ENCODE data around the gene PAOX. TPM values are rescaled to one million over a fixed set of nuclear protein-coding genes. Genes with fewer than 3 reads are reported as not detected.

Gene PAOX
- total and polyA plus RNA-seq, 12 donors, result 1.5 to 4.4 (median 3.0) TPM

DNA sequence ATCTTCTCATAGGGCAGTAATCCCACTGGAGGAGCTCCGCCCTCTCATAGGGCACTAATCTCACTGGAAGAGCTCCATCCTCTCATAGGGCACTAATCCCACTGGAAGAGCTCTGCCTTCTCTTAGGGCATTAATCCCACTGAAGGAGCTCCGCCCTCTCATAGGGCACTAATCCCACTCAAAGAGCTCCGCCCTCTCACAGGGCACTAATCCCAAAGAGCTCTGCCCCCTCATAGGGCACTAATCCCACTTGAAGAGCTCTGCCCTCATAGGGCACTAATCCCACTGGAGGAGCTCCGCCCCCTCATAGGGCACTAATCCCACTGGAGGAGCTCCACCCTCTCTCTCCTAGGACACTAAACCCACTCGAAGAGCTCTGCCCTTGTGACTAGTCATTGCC, 17.8 kb upstream of the PAOX start:
- Histone ChIP-seq H3K27me3 (no peaks in the 10 kb centered on the region), H3K4me1 (peaks cover 4 to 29% (median 15%) of the 10 kb centered on the region in 9 donors), H3K27ac (no peak overlapping the region), H3K4me3 (no peak overlapping the region), H3K9me3 (peaks cover 0 to 6% (median 0%) of the 10 kb centered on the region in 11 donors), H3K36me3 (peaks cover 0 to 49% (median 21%) of the 10 kb centered on the region in 9 donors)
- 92 to 97% methylated on average over 5 of the region's 5 CpGs for WGBS, 2 donors
- DNase-seq (no peak), ATAC-seq (no peak)
- intact Hi-C loops (cut with DNase I), result no loop called here
- TF ChIP-seq, protein P1, sequence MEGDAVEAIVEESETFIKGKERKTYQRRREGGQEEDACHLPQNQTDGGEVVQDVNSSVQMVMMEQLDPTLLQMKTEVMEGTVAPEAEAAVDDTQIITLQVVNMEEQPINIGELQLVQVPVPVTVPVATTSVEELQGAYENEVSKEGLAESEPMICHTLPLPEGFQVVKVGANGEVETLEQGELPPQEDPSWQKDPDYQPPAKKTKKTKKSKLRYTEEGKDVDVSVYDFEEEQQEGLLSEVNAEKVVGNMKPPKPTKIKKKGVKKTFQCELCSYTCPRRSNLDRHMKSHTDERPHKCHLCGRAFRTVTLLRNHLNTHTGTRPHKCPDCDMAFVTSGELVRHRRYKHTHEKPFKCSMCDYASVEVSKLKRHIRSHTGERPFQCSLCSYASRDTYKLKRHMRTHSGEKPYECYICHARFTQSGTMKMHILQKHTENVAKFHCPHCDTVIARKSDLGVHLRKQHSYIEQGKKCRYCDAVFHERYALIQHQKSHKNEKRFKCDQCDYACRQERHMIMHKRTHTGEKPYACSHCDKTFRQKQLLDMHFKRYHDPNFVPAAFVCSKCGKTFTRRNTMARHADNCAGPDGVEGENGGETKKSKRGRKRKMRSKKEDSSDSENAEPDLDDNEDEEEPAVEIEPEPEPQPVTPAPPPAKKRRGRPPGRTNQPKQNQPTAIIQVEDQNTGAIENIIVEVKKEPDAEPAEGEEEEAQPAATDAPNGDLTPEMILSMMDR (IDR thresholded peaks at IDR 0.05), result no peak

DNA sequence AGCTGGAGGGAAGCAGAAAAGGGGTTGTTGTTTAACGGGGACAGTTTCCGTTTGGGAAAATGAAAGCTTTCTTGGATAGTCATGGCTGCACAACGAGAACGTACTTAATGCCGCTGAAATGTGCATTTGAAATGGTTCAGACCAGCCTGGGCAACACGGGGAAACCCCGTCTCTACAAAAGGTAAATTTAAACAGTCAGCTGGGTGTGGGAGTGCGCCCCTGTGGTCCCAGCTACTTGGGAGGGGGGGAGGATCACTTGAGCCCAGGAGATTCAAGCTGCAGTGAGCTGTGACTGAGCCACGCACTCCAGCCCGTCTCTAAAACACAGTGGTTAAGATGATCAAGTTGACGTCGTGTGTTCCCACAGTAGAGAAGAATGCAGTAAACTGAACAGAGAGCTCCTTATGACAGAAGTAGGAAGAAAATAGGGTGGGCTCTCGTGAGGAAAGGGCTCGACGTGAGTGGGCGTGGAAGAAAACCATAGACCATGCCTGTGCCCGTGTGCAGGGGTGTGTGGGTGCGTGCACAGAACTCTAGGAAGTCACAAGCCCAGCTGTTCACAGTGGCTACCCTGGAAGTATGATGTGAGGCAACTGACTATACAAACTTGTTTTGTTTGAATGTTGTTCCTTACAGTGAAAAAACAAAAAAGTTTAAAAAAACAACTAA, 17.2 kb upstream of the PAOX start:
- peaks cover 0 to 56% (median 26%) of the 10 kb centered on the region in 9 donors for H3K36me3 ChIP-seq

DNA sequence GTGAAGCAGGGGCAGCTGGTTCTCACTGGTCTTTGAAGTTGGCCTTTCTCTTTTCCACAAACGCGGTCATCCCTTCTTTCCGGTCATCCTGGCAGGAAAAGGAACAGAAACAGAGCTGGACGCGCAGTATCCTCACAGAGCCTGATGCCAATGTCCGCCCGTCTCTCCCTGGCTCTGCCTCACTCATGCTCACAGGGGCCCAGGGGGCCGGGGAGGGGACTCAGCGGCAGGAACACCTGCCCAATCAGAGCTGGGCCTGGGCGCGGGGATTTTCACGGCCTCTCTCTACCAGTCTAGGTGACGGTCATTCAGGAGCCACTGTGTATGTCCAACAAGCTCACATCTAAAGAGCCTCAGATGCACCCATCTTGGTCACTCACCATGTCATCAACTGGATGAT, 16.2 kb upstream of the PAOX start:
- H3K4me3 ChIP-seq, result no peak overlapping the region
- H3K36me3 ChIP-seq, result peaks cover 0 to 63% (median 30%) of the 10 kb centered on the region in 9 donors
- H3K27me3 ChIP-seq, result no peaks in the 10 kb centered on the region
- peaks cover 0 to 14% (median 0%) of the 10 kb centered on the region in 9 donors for H3K4me1 ChIP-seq
- 87 to 95% methylated on average over 13 of the region's 13 CpGs for WGBS, 2 donors
- H3K9me3 ChIP-seq, result peaks cover 0 to 6% (median 0%) of the 10 kb centered on the region in 11 donors
- intact Hi-C loops (cut with DNase I), result no loop called here
- no peak for DNase-seq
- TF ChIP-seq, protein P1 (IDR thresholded peaks at IDR 0.05), result no peak
- no peak for ATAC-seq
- no peak overlapping the region for H3K27ac ChIP-seq

More for the DNA sequence above, 17.2 kb upstream of the PAOX start:
- no peaks in the 10 kb centered on the region for H3K27me3 ChIP-seq
- no peak overlapping the region for H3K27ac ChIP-seq
- H3K4me3 ChIP-seq, result no peak overlapping the region
- WGBS, 2 donors, result 83% methylated on average over 18 of the region's 18 CpGs
- ATAC-seq, result no peak
- no peak for DNase-seq
- peaks cover 0 to 6% (median 0%) of the 10 kb centered on the region in 11 donors for H3K9me3 ChIP-seq
- TF ChIP-seq, protein P1 (IDR thresholded peaks at IDR 0.05), result no peak
- H3K4me1 ChIP-seq, result peaks cover 0 to 22% (median 8%) of the 10 kb centered on the region in 9 donors
- intact Hi-C loops (cut with DNase I), result no loop called here

DNA sequence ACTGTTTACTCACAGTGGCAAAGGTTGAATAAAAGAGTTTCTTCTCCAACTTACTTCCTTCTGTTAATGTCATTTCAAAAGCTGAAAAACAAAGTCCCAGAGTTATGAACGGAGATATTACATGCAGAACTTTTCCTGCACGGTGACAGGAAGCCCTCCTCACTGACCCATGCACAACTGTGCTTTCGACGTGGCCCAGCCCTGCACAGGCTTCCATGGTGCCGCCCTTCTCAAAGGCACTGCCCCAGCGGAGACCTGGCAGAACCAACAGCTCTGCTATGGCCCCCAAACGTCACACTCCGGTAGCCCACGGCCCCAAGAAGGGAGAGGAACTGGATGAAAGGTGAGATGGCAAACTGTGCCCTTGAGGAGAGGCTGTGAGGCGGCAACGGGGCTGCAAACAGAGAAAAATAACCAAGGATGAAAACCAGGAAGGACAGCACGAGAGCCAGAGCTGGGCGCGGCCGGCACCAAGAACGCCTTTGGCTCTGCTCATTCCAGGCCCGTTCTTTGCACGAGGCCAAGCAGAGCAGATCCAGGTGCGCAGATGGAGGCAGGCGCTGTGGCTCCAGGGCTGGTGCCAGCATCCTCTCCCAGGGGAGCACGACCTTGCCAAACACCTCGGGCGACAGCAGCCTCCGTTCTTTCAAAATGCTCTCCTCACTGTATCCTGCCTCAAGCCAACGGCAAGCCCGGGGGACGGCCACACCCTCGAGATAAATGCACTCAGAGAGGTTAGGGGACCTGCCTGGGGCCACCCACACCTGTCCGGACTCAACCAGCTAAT, 14.2 kb upstream of the PAOX start:
- intact Hi-C loops (cut with DNase I), result no loop called here
- peak overlapping the region in 6 of 10 donors; percentile 15 to 58 (median 32) for H3K27ac ChIP-seq
- ATAC-seq, result peak in 4 of 8 donors; percentile 8 to 46 (median 40)
- peaks cover 0 to 9% (median 0%) of the 10 kb centered on the region in 9 donors for H3K4me1 ChIP-seq
- TF ChIP-seq, protein P1 (IDR thresholded peaks at IDR 0.05), result no peak
- no peak overlapping the region for H3K4me3 ChIP-seq
- peaks cover 0 to 83% (median 47%) of the 10 kb centered on the region in 9 donors for H3K36me3 ChIP-seq
- WGBS, 2 donors, result 71 to 83% methylated on average over 29 of the region's 29 CpGs
- no peak for DNase-seq
- H3K27me3 ChIP-seq, result no peaks in the 10 kb centered on the region
- peaks cover 0 to 6% (median 0%) of the 10 kb centered on the region in 11 donors for H3K9me3 ChIP-seq

Measured in heart right ventricle (tissue), 16 donors.